A673 (cell line): ENCODE results near the gene PIAS3.
"Not testable (repeated sequence)": the region's sequence is repeated elsewhere in the genome, so short reads cannot be mapped to it uniquely, and the experiment has no call there.

Source experiments
- EZH2 ChIP-seq: fragments of 200-600 bp; sonication (generic); IDR thresholded peaks from 2 replicates; pipeline ENCODE4 v1.6.1; 2017; ENCODE audit warnings: borderline replicate concordance, low read depth, mild to moderate bottlenecking, mixed read lengths, antibody characterized with exemption, low read length; ENCODE audit not compliant: poor library complexity, severe bottlenecking
- TF ChIP-seq, protein P1 (sequence below): fragments of 300-800, 200-600 bp; sonication (generic); conservative IDR thresholded peaks from 2 replicates; pipeline ENCODE4 v1.5.1; 2017; ENCODE audit warnings: low read depth, mild to moderate bottlenecking, antibody characterized with exemption, low read length, moderate library complexity, mixed read lengths

DNA sequence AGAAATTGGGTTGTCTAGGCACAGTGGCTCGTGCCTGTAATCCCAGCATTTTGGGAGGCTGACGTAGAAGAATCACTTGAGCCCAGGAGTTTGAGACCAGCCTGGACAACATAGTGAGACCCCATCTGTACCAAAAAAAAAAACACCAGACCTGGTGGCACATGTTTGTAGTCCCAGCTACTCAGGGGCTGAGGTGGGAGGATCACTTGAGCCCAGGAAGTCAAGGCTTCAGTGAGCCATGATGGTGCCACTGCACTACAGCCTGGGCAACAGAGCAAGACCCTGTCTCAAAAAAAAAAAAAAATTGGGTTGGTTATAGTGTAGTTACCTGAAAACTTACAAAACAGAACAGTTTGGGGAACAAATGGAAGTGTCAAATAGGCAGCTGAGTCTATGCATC is 28.1 kb downstream of the PIAS3 start:
- TF ChIP-seq, protein P1, sequence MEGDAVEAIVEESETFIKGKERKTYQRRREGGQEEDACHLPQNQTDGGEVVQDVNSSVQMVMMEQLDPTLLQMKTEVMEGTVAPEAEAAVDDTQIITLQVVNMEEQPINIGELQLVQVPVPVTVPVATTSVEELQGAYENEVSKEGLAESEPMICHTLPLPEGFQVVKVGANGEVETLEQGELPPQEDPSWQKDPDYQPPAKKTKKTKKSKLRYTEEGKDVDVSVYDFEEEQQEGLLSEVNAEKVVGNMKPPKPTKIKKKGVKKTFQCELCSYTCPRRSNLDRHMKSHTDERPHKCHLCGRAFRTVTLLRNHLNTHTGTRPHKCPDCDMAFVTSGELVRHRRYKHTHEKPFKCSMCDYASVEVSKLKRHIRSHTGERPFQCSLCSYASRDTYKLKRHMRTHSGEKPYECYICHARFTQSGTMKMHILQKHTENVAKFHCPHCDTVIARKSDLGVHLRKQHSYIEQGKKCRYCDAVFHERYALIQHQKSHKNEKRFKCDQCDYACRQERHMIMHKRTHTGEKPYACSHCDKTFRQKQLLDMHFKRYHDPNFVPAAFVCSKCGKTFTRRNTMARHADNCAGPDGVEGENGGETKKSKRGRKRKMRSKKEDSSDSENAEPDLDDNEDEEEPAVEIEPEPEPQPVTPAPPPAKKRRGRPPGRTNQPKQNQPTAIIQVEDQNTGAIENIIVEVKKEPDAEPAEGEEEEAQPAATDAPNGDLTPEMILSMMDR: not testable (repeated sequence)
- TF ChIP-seq EZH2: not testable (repeated sequence)
